Aorta (tissue), 5 donors: ENCODE results near the gene SHISAL2B. TPM values are rescaled to one million over a fixed set of nuclear protein-coding genes. Genes with fewer than 3 reads are reported as not detected.
A peak's percentile ranks its signal among the peaks of the same experiment; 100 is the strongest.
"Not testable (repeated sequence)": the region's sequence is repeated elsewhere in the genome, so short reads cannot be mapped to it uniquely, and the experiment has no call there.

Experiments
- ATAC-seq: fragments of 200-7000 bp; cut with Tn5 transposase; one replicate; pipeline ENCODE4 v1.9.1; 2022; ENCODE audit warnings: moderate library complexity; ENCODE audit not compliant: low FRiP score
- DNase-seq, 2 donors: peaks; one replicate each; pipeline ENCODE4 v3.0.0-alpha.2; 2020
- H3K27ac ChIP-seq, 2 donors: one replicate each; pipeline ENCODE4 v1.5.1; 2013; ENCODE audit warnings: low read length in 2 of 2, mild to moderate bottlenecking in 2 of 2, moderate library complexity in 2 of 2, control low read depth in 1 of 2, inconsistent platforms in 1 of 2, low read depth in 1 of 2
- H3K27me3 ChIP-seq, 2 donors: one replicate each; pipeline ENCODE4 v1.6.1; 2013; ENCODE audit warnings: control low read depth in 1 of 2, low read length in 1 of 2, mild to moderate bottlenecking in 1 of 2, moderate library complexity in 1 of 2; ENCODE audit not compliant: insufficient read depth in 2 of 2, control insufficient read depth in 1 of 2
- H3K36me3 ChIP-seq, 2 donors: one replicate each; pipeline ENCODE4 v1.6.1; 2013; ENCODE audit warnings: control low read depth in 1 of 2, low read length in 1 of 2, mild to moderate bottlenecking in 1 of 2; ENCODE audit not compliant: insufficient read depth in 2 of 2, control insufficient read depth in 1 of 2
- H3K4me1 ChIP-seq, 2 donors: one replicate each; pipeline ENCODE4 v1.6.1; 2013; ENCODE audit warnings: low read length in 2 of 2, control low read depth in 1 of 2, mild to moderate bottlenecking in 1 of 2, moderate library complexity in 1 of 2; ENCODE audit not compliant: insufficient read depth in 2 of 2, control insufficient read depth in 1 of 2
- H3K4me3 ChIP-seq, 2 donors: one replicate each; pipeline ENCODE4 v1.5.1; 2013; ENCODE audit warnings: low read length in 2 of 2, control low read depth in 1 of 2, mild to moderate bottlenecking in 1 of 2
- H3K9me3 ChIP-seq: one replicate; pipeline ENCODE4 v1.6.1; 2013; ENCODE audit warnings: mild to moderate bottlenecking, low read length; ENCODE audit not compliant: control insufficient read depth
- WGBS, 2 donors: extraction: QIAGEN DNeasy Blood & Tissue Kit; methylation state at CpG; one replicate each; pipeline ENCODE4 v1.1.7; 2013; 5-methylcytosine and 5-hydroxymethylcytosine counted together
- intact Hi-C, 2 donors: fragments of 100-400 bp; cut with DNase I; formaldehyde crosslinking; loops; one replicate each; pipeline versions ENCODE4 v1.14.2 to v1.15.0; 2022
- long read RNA-seq, 2 donors: library from polyadenylated mRNA; unstranded; transcript quantifications; one replicate each; pipeline ENCODE4 v2.0.0, GENCODE V29; 2020 to 2021
- polyA plus RNA-seq, 2 donors: library from polyadenylated mRNA; stranded (reverse); fragments of 200-250 nt; gene quantifications; one replicate each; pipeline ENCODE4 v1.2.3, GENCODE V29; 2013
- total RNA-seq, 2 donors: library from RNA; stranded (reverse); fragmentation: NEBNext Ultra II Directional; extraction: Animal tissue kit (Norgen Biotek cat#: 25700); gene quantifications; one replicate each; pipeline ENCODE4 v1.2.1, GENCODE V29; 2021
- donor health status: healthy with polysubstance abuse.
- donor health status: Bipolar disorder and iron deficiency.
- donor health status: DM: no; HTN: no; CAD: no.
- donor health status: DM: no; HTN: no; CAD: no.
- donor health status: DM: yes; HTN: yes; CAD: no.

The SHISAL2B gene
- total RNA-seq (not detected), polyA plus RNA-seq (not detected)
- long read RNA-seq, donor 1, result 0 reads
- long read RNA-seq, donor 2, result 0 reads

GRCh38 chr5:64690417-64691151 lies at the start of gene SHISAL2B:
Gene SHISAL2B, plus strand, starts transcription at chr5:64690503. Its CDS starts 121 bp downstream, at chr5:64690624.
- Histone ChIP-seq H3K9me3 (no peaks in the 10 kb centered on the region), H3K36me3 (no peaks in the 10 kb centered on the region), H3K4me1 (no peaks in the 10 kb centered on the region), H3K4me3 (peak within 1 kb of the TSS in 1 of 2 donors; percentile 28), H3K27ac (no peak within 1 kb of the TSS), H3K27me3 (no peaks in the 10 kb centered on the region)
- intact Hi-C loops, result no loop called here
- WGBS, 2 donors, result 1% methylated on average over 44 to 71 of the region's 71 CpGs
- ATAC-seq (peak; percentile 58), DNase-seq (peak in 1 of 2 donors; percentile 70)

- DNase-seq (no peak), ATAC-seq (no peak)
- intact Hi-C loops, result no loop called here
- no peaks in the 10 kb centered on the region for H3K9me3 ChIP-seq
- no peak overlapping the region for H3K27ac ChIP-seq
- no peaks in the 10 kb centered on the region for H3K27me3 ChIP-seq
- no peaks in the 10 kb centered on the region for H3K36me3 ChIP-seq
- H3K4me1 ChIP-seq, result no peaks in the 10 kb centered on the region
- H3K4me3 ChIP-seq, result no peak overlapping the region
Observed at GRCh38 chr5:64644831-64645230, 45.5 kb upstream of the SHISAL2B start.

- intact Hi-C loops, result no loop called here
- no peak for ATAC-seq
- H3K36me3 ChIP-seq, result no peaks in the 10 kb centered on the region
- no peak overlapping the region for H3K4me3 ChIP-seq
- 69 to 72% methylated on average over 3 of the region's 3 CpGs for WGBS, 2 donors
- no peaks in the 10 kb centered on the region for H3K9me3 ChIP-seq
- no peak for DNase-seq
- H3K27ac ChIP-seq, result no peak overlapping the region
- no peaks in the 10 kb centered on the region for H3K4me1 ChIP-seq
- H3K27me3 ChIP-seq, result no peaks in the 10 kb centered on the region
Observed at GRCh38 chr5:64646169-64646568, 44.1 kb upstream of the SHISAL2B start.

- Histone ChIP-seq H3K9me3 (no peaks in the 10 kb centered on the region), H3K36me3 (no peaks in the 10 kb centered on the region), H3K27ac (no peak overlapping the region), H3K27me3 (no peaks in the 10 kb centered on the region), H3K4me1 (no peaks in the 10 kb centered on the region), H3K4me3 (no peak overlapping the region)
- intact Hi-C loops, result no loop called here
- 64 to 78% methylated on average over 2 of the region's 2 CpGs for WGBS, 2 donors
- ATAC-seq, result no peak
- no peak for DNase-seq
Observed at GRCh38 chr5:64649512-64649911, 40.8 kb upstream of the SHISAL2B start.

GRCh38 chr5:64653766-64654560 lies 36.3 kb upstream of the SHISAL2B start:
- 91% methylated on average over 3 of the region's 3 CpGs for WGBS, 2 donors
- no peaks in the 10 kb centered on the region for H3K4me1 ChIP-seq
- no peaks in the 10 kb centered on the region for H3K36me3 ChIP-seq
- no peak overlapping the region for H3K27ac ChIP-seq
- H3K9me3 ChIP-seq, result no peaks in the 10 kb centered on the region
- H3K27me3 ChIP-seq, result no peaks in the 10 kb centered on the region
- no peak overlapping the region for H3K4me3 ChIP-seq
- intact Hi-C loops, result no loop called here
- DNase-seq (no peak), ATAC-seq (no peak)

- H3K4me1 ChIP-seq, result no peaks in the 10 kb centered on the region
- no peaks in the 10 kb centered on the region for H3K9me3 ChIP-seq
- no peak for DNase-seq
- H3K36me3 ChIP-seq, result no peaks in the 10 kb centered on the region
- intact Hi-C loops, result no loop called here
- no peak for ATAC-seq
- no peak overlapping the region for H3K4me3 ChIP-seq
- no peaks in the 10 kb centered on the region for H3K27me3 ChIP-seq
- no peak overlapping the region for H3K27ac ChIP-seq
- 76 to 81% methylated on average over 2 of the region's 2 CpGs for WGBS, 2 donors
Observed at GRCh38 chr5:64654561-64654938, 35.8 kb upstream of the SHISAL2B start.

- Histone ChIP-seq H3K36me3 (no peaks in the 10 kb centered on the region), H3K9me3 (no peaks in the 10 kb centered on the region), H3K4me3 (no peak overlapping the region), H3K4me1 (no peaks in the 10 kb centered on the region), H3K27ac (no peak overlapping the region), H3K27me3 (no peaks in the 10 kb centered on the region)
- DNase-seq (no peak), ATAC-seq (no peak)
- WGBS, 2 donors, result 50 to 63% methylated on average over 1 of the region's 1 CpG
- intact Hi-C loops, result no loop called here
Observed at GRCh38 chr5:64655596-64655995, 34.7 kb upstream of the SHISAL2B start.

- intact Hi-C loops, result no loop called here
- Histone ChIP-seq H3K9me3 (peaks cover 1% of the 10 kb centered on the region), H3K36me3 (no peaks in the 10 kb centered on the region), H3K27me3 (peaks cover 0 to 2% of the 10 kb centered on the region in 2 donors), H3K4me3 (no peak overlapping the region), H3K27ac (no peak overlapping the region), H3K4me1 (no peaks in the 10 kb centered on the region)
- 77 to 84% methylated on average over 3 of the region's 3 CpGs for WGBS, 2 donors
- ATAC-seq (no peak), DNase-seq (no peak)
Observed at GRCh38 chr5:64659289-64659688, 31.0 kb upstream of the SHISAL2B start.

- H3K4me3 ChIP-seq, H3K4me1 ChIP-seq, H3K9me3 ChIP-seq, intact Hi-C loops, H3K27ac ChIP-seq, H3K36me3 ChIP-seq, DNase-seq, H3K27me3 ChIP-seq, ATAC-seq: not testable (repeated sequence)
- 65 to 73% methylated on average over 6 of the region's 6 CpGs for WGBS, 2 donors
Observed at GRCh38 chr5:64663181-64663580, 27.1 kb upstream of the SHISAL2B start.
